Trophoblast cell (in vitro differentiated cells and primary cell): ENCODE measurements around the gene LRP2.

Experiments
- DNase-seq, 2 donors: peaks; one replicate each; pipeline ENCODE4 v3.0.0-alpha.2; 2016
- H2AFZ ChIP-seq: 2 replicates; pipeline ENCODE4 v1.6.1; 2013; ENCODE audit warnings: low read length, moderate library complexity, mild to moderate bottlenecking; ENCODE audit not compliant: insufficient read depth, poor library complexity
- H2AK5ac ChIP-seq: 2 replicates; pipeline ENCODE4 v1.6.1; 2013; ENCODE audit warnings: mild to moderate bottlenecking, low read length
- H2BK120ac ChIP-seq: 2 replicates; pipeline ENCODE4 v1.6.1; 2013; ENCODE audit warnings: low read length, mild to moderate bottlenecking, moderate library complexity; ENCODE audit not compliant: insufficient read depth, poor library complexity
- H2BK12ac ChIP-seq: 2 replicates; pipeline ENCODE4 v1.6.1; 2013; ENCODE audit warnings: mild to moderate bottlenecking, low read length, moderate library complexity
- H2BK5ac ChIP-seq: 2 replicates; pipeline ENCODE4 v1.6.1; 2013; ENCODE audit warnings: low read length, low read depth, moderate library complexity, mild to moderate bottlenecking; ENCODE audit not compliant: poor library complexity
- H3K14ac ChIP-seq: 2 replicates; pipeline ENCODE4 v1.6.1; 2013; ENCODE audit warnings: mild to moderate bottlenecking, low read length
- H3K18ac ChIP-seq: 2 replicates; pipeline ENCODE4 v1.6.1; 2013; ENCODE audit warnings: mild to moderate bottlenecking, low read length
- H3K23ac ChIP-seq: 2 replicates; pipeline ENCODE4 v1.6.1; 2013; ENCODE audit warnings: low read length
- H3K27ac ChIP-seq: 2 replicates; pipeline ENCODE4 v1.5.1; 2013; ENCODE audit warnings: low read depth, mild to moderate bottlenecking, inconsistent platforms, low read length, moderate library complexity
- H3K27me3 ChIP-seq: 2 replicates; pipeline ENCODE4 v1.6.1; 2013; ENCODE audit warnings: inconsistent platforms, mild to moderate bottlenecking, low read length, moderate library complexity; ENCODE audit not compliant: insufficient read depth
- H3K36me3 ChIP-seq, 2 experiments: 1 replicate in 1 of 2; 2 replicates in 1 of 2; pipeline ENCODE4 v1.6.1; 2013; ENCODE audit warnings: low read length in 2 of 2, mild to moderate bottlenecking in 2 of 2, moderate library complexity in 1 of 2; ENCODE audit not compliant: insufficient read depth in 2 of 2, control insufficient read depth in 1 of 2
- H3K4ac ChIP-seq: 2 replicates; pipeline ENCODE4 v1.6.1; 2013; ENCODE audit warnings: low read depth, mild to moderate bottlenecking, low read length, moderate library complexity
- H3K4me1 ChIP-seq, 2 experiments: 1 replicate in 1 of 2; 2 replicates in 1 of 2; pipeline ENCODE4 v1.6.1; 2013; ENCODE audit warnings: low read length in 2 of 2, mild to moderate bottlenecking in 2 of 2, moderate library complexity in 1 of 2; ENCODE audit not compliant: insufficient read depth in 2 of 2, control insufficient read depth in 1 of 2
- H3K4me2 ChIP-seq: 2 replicates; pipeline ENCODE4 v1.6.1; 2013; ENCODE audit warnings: inconsistent platforms, mild to moderate bottlenecking, low read length, moderate library complexity
- H3K4me3 ChIP-seq: 2 replicates; pipeline ENCODE4 v1.5.1; 2013; ENCODE audit warnings: mild to moderate bottlenecking, low read depth, low read length, inconsistent platforms
- H3K79me1 ChIP-seq: one replicate; pipeline ENCODE4 v1.6.1; 2013; ENCODE audit warnings: low read length
- H3K79me2 ChIP-seq: 2 replicates; pipeline ENCODE4 v1.6.1; 2013; ENCODE audit warnings: low read length, mild to moderate bottlenecking; ENCODE audit not compliant: control insufficient read depth, insufficient read depth, poor library complexity
- H3K9ac ChIP-seq: 2 replicates; pipeline ENCODE4 v1.6.1; 2013; ENCODE audit warnings: mild to moderate bottlenecking, low read length
- H3K9me3 ChIP-seq: 2 replicates; pipeline ENCODE4 v1.6.1; 2013; ENCODE audit warnings: low read depth, mild to moderate bottlenecking, control low read depth, inconsistent platforms, low read length; ENCODE audit not compliant: insufficient read depth
- H4K12ac ChIP-seq: 2 replicates; pipeline ENCODE4 v1.6.1; 2013; ENCODE audit warnings: low read depth, mild to moderate bottlenecking, low read length, moderate library complexity
- H4K8ac ChIP-seq: 2 replicates; pipeline ENCODE4 v1.6.1; 2013; ENCODE audit warnings: low read depth, mild to moderate bottlenecking, low read length, moderate library complexity
- H4K91ac ChIP-seq: one replicate; pipeline ENCODE4 v1.6.1; 2013; ENCODE audit warnings: low read depth, mild to moderate bottlenecking, low read length, moderate library complexity
- WGBS: extraction: QIAGEN DNeasy Blood & Tissue Kit; methylation state at CpG from one replicate; pipeline ENCODE4 v1.1.7; 2013; ENCODE audit warnings: missing lambda C conversion rate; ENCODE audit not compliant: insufficient read length, insufficient coverage; ENCODE audit errors: extremely low coverage; 5-methylcytosine and 5-hydroxymethylcytosine counted together

LRP2 gene

GRCh38 chr2:169240405-169240804, 121.9 kb downstream of the LRP2 start:
- H3K23ac ChIP-seq = no peak overlapping the region
- H4K91ac ChIP-seq = no peak overlapping the region
- H3K4me2 ChIP-seq = no peak overlapping the region
- no peak overlapping the region for H3K27ac ChIP-seq
- no CpG with 5 or more reads among the region's 1 CpG for WGBS
- H3K4me3 ChIP-seq = no peak overlapping the region
- H3K4me1 ChIP-seq = peaks cover 0 to 2% of the 10 kb centered on the region in 2 experiments
- no peak overlapping the region for H2BK5ac ChIP-seq
- no peak overlapping the region for H3K9ac ChIP-seq
- no peak overlapping the region for H2BK120ac ChIP-seq
- no peak overlapping the region for H2AK5ac ChIP-seq
- no peak overlapping the region for H3K4ac ChIP-seq
- no peak for DNase-seq
- H3K79me2 ChIP-seq = no peaks in the 10 kb centered on the region
- H3K18ac ChIP-seq = no peak overlapping the region
- H2AFZ ChIP-seq = no peak overlapping the region
- H2BK12ac ChIP-seq = no peak overlapping the region
- peaks cover 0 to 1% of the 10 kb centered on the region in 2 experiments for H3K36me3 ChIP-seq
- no peaks in the 10 kb centered on the region for H3K27me3 ChIP-seq
- H3K14ac ChIP-seq = no peak overlapping the region
- no peaks in the 10 kb centered on the region for H3K79me1 ChIP-seq
- H4K12ac ChIP-seq = no peak overlapping the region
- no peak overlapping the region for H4K8ac ChIP-seq
- H3K9me3 ChIP-seq = no peaks in the 10 kb centered on the region

- H4K91ac ChIP-seq = no peak overlapping the region
- no peaks in the 10 kb centered on the region for H3K79me1 ChIP-seq
- H3K4ac ChIP-seq = no peak overlapping the region
- H3K4me2 ChIP-seq = no peak overlapping the region
- H4K12ac ChIP-seq = no peak overlapping the region
- no peak for DNase-seq
- H3K9me3 ChIP-seq = no peaks in the 10 kb centered on the region
- peaks cover 0 to 2% of the 10 kb centered on the region in 2 experiments for H3K4me1 ChIP-seq
- H3K23ac ChIP-seq = no peak overlapping the region
- H3K4me3 ChIP-seq = no peak overlapping the region
- no peak overlapping the region for H2BK5ac ChIP-seq
- no peak overlapping the region for H2BK12ac ChIP-seq
- no peak overlapping the region for H3K9ac ChIP-seq
- no peak overlapping the region for H2AK5ac ChIP-seq
- H4K8ac ChIP-seq = no peak overlapping the region
- peaks cover 0 to 1% of the 10 kb centered on the region in 2 experiments for H3K36me3 ChIP-seq
- H3K14ac ChIP-seq = no peak overlapping the region
- no peak overlapping the region for H2AFZ ChIP-seq
- no CpG with 5 or more reads among the region's 6 CpGs for WGBS
- no peak overlapping the region for H3K27ac ChIP-seq
- H3K79me2 ChIP-seq = no peaks in the 10 kb centered on the region
- H2BK120ac ChIP-seq = no peak overlapping the region
- no peak overlapping the region for H3K18ac ChIP-seq
- H3K27me3 ChIP-seq = no peaks in the 10 kb centered on the region
These were observed 124.4 kb downstream of the LRP2 start for GRCh38 chr2:169237939-169238338.

- H3K4ac ChIP-seq = no peak overlapping the region
- H4K8ac ChIP-seq = no peak overlapping the region
- no CpG with 5 or more reads among the region's 2 CpGs for WGBS
- H4K12ac ChIP-seq = no peak overlapping the region
- peaks cover 0 to 2% of the 10 kb centered on the region in 2 experiments for H3K4me1 ChIP-seq
- no peak overlapping the region for H2BK5ac ChIP-seq
- H3K14ac ChIP-seq = no peak overlapping the region
- H3K4me2 ChIP-seq = no peak overlapping the region
- H3K27me3 ChIP-seq = no peaks in the 10 kb centered on the region
- H3K23ac ChIP-seq = no peak overlapping the region
- H2AFZ ChIP-seq = no peak overlapping the region
- no peak overlapping the region for H2BK12ac ChIP-seq
- no peaks in the 10 kb centered on the region for H3K79me1 ChIP-seq
- no peak overlapping the region for H3K27ac ChIP-seq
- H3K9me3 ChIP-seq = no peaks in the 10 kb centered on the region
- no peak for DNase-seq
- no peaks in the 10 kb centered on the region for H3K79me2 ChIP-seq
- H4K91ac ChIP-seq = no peak overlapping the region
- H2BK120ac ChIP-seq = no peak overlapping the region
- H3K18ac ChIP-seq = no peak overlapping the region
- H3K9ac ChIP-seq = no peak overlapping the region
- H3K36me3 ChIP-seq = no peaks in the 10 kb centered on the region
- H2AK5ac ChIP-seq = no peak overlapping the region
- H3K4me3 ChIP-seq = no peak overlapping the region
These were observed 125.0 kb downstream of the LRP2 start for GRCh38 chr2:169237286-169237685.

- WGBS = no CpG with 5 or more reads among the region's 11 CpGs
- H3K36me3 ChIP-seq = peaks cover 0 to 2% of the 10 kb centered on the region in 2 experiments
- H3K79me2 ChIP-seq = no peaks in the 10 kb centered on the region
- no peak overlapping the region for H3K23ac ChIP-seq
- no peaks in the 10 kb centered on the region for H3K27me3 ChIP-seq
- H3K27ac ChIP-seq = no peak overlapping the region
- H4K8ac ChIP-seq = no peak overlapping the region
- no peaks in the 10 kb centered on the region for H3K79me1 ChIP-seq
- no peak overlapping the region for H4K91ac ChIP-seq
- no peak for DNase-seq
- no peak overlapping the region for H2BK12ac ChIP-seq
- no peak overlapping the region for H2AFZ ChIP-seq
- no peak overlapping the region for H2BK5ac ChIP-seq
- no peak overlapping the region for H3K4ac ChIP-seq
- peaks cover 0 to under 1% of the 10 kb centered on the region in 2 experiments for H3K4me1 ChIP-seq
- no peaks in the 10 kb centered on the region for H3K9me3 ChIP-seq
- H3K18ac ChIP-seq = no peak overlapping the region
- no peak overlapping the region for H4K12ac ChIP-seq
- H3K4me2 ChIP-seq = no peak overlapping the region
- no peak overlapping the region for H2AK5ac ChIP-seq
- no peak overlapping the region for H3K4me3 ChIP-seq
- no peak overlapping the region for H2BK120ac ChIP-seq
- H3K9ac ChIP-seq = no peak overlapping the region
- H3K14ac ChIP-seq = no peak overlapping the region
These were observed 129.7 kb downstream of the LRP2 start for GRCh38 chr2:169232551-169233154.
